ENCODE data around the gene KLHL2. TPM values are rescaled to one million over a fixed set of nuclear protein-coding genes. Genes with fewer than 3 reads are reported as not detected.

The KLHL2 gene
- total and polyA plus RNA-seq, 2 of the 13 experiments (the other 11 are each of a cell fraction or from before 2014, with no cell fraction given) = 9.2 to 17.6 TPM

DNA sequence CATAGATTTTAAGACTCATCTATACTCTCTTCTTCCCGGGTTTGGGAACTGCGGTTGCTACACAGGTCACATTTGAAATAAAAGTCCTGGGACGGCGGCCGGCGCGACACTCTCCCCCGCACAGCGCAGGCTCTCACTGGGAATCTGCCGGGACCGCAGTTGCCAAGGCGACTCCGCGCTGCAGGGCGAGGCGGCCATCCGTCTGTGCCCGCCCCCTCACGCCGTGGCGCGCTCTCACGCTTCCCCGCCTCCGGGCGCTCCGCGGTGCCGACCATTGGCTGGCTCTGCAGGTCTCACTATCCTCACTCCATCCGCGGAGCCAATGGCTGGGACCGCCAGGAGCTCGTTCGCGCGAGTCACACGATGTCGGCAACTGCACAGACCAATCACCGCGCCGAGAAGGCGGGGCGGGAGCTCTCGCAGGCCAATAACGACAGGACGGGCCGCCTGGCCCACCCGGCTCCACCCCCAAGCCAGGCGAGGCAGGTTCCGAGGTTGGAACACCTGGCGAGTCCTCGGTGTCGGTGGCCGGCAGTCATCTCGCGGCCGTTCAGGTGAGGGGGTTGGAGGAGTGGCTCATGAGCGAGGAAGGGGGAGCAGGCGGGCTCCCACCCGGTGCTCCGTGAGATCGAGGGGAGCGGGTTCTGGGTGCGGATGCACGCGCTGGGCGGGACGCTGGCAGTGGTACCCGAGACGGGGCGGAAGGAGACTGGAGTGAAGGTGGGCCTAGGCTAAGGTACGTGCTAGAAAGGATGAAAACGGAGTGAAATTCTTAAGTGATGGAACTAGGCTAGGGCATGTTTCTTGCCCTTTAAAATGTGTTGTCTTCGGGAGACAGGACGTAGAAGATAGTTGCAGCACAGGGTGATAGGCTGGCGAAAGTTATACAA, 120.1 kb downstream of the KLHL2 start, which contains the start of gene MSMO1 (continued):
- TF ChIP-seq ZNF260 (CRISPR knock-in tag; IDR thresholded peaks at IDR 0.05; ENCODE audit: borderline replicate concordance, low read depth) = no peak
- TF ChIP-seq RXRB (CRISPR knock-in tag; IDR thresholded peaks at IDR 0.05; ENCODE audit: borderline replicate concordance) = peak; percentile 23; the same call in 1 of the 2 replicates
- no peak for TF ChIP-seq FIP1L1 (IDR thresholded peaks at IDR 0.05; ENCODE audit: borderline replicate concordance, insufficient read depth, low read depth, low read length)
- peak; percentile 68 for TF ChIP-seq HOXA3 (CRISPR knock-in tag; IDR thresholded peaks at IDR 0.05)
- peak; percentile 92 for TF ChIP-seq DMAP1 (CRISPR knock-in tag; IDR thresholded peaks at IDR 0.05)
- TF ChIP-seq, protein P1, sequence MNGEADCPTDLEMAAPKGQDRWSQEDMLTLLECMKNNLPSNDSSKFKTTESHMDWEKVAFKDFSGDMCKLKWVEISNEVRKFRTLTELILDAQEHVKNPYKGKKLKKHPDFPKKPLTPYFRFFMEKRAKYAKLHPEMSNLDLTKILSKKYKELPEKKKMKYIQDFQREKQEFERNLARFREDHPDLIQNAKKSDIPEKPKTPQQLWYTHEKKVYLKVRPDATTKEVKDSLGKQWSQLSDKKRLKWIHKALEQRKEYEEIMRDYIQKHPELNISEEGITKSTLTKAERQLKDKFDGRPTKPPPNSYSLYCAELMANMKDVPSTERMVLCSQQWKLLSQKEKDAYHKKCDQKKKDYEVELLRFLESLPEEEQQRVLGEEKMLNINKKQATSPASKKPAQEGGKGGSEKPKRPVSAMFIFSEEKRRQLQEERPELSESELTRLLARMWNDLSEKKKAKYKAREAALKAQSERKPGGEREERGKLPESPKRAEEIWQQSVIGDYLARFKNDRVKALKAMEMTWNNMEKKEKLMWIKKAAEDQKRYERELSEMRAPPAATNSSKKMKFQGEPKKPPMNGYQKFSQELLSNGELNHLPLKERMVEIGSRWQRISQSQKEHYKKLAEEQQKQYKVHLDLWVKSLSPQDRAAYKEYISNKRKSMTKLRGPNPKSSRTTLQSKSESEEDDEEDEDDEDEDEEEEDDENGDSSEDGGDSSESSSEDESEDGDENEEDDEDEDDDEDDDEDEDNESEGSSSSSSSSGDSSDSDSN (CRISPR knock-in tag; IDR thresholded peaks at IDR 0.05) = peak; percentile 64
- TF ChIP-seq, protein P2, sequence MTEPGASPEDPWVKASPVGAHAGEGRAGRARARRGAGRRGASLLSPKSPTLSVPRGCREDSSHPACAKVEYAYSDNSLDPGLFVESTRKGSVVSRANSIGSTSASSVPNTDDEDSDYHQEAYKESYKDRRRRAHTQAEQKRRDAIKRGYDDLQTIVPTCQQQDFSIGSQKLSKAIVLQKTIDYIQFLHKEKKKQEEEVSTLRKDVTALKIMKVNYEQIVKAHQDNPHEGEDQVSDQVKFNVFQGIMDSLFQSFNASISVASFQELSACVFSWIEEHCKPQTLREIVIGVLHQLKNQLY (CRISPR knock-in tag; IDR thresholded peaks at IDR 0.05) = no peak
- TF ChIP-seq, protein P3, sequence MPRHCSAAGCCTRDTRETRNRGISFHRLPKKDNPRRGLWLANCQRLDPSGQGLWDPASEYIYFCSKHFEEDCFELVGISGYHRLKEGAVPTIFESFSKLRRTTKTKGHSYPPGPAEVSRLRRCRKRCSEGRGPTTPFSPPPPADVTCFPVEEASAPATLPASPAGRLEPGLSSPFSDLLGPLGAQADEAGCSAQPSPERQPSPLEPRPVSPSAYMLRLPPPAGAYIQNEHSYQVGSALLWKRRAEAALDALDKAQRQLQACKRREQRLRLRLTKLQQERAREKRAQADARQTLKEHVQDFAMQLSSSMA (CRISPR knock-in tag; IDR thresholded peaks at IDR 0.05) = peak; percentile 79; the same call in 1 of the 2 replicates
- no peak for TF ChIP-seq ZNF749 (CRISPR knock-in tag; IDR thresholded peaks at IDR 0.05; ENCODE audit: borderline replicate concordance)
- TF ChIP-seq, protein P4, sequence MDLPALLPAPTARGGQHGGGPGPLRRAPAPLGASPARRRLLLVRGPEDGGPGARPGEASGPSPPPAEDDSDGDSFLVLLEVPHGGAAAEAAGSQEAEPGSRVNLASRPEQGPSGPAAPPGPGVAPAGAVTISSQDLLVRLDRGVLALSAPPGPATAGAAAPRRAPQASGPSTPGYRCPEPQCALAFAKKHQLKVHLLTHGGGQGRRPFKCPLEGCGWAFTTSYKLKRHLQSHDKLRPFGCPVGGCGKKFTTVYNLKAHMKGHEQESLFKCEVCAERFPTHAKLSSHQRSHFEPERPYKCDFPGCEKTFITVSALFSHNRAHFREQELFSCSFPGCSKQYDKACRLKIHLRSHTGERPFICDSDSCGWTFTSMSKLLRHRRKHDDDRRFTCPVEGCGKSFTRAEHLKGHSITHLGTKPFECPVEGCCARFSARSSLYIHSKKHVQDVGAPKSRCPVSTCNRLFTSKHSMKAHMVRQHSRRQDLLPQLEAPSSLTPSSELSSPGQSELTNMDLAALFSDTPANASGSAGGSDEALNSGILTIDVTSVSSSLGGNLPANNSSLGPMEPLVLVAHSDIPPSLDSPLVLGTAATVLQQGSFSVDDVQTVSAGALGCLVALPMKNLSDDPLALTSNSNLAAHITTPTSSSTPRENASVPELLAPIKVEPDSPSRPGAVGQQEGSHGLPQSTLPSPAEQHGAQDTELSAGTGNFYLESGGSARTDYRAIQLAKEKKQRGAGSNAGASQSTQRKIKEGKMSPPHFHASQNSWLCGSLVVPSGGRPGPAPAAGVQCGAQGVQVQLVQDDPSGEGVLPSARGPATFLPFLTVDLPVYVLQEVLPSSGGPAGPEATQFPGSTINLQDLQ (CRISPR knock-in tag; IDR thresholded peaks at IDR 0.05) = no peak; the same call in 1 of the 2 replicates
- TF ChIP-seq CHD4 (IDR thresholded peaks at IDR 0.05; ENCODE audit: borderline replicate concordance, low read length) = no peak
- TF ChIP-seq HDAC6 (IDR thresholded peaks at IDR 0.05; ENCODE audit: low read depth, low read length) = no peak
- TF ChIP-seq, protein P5, sequence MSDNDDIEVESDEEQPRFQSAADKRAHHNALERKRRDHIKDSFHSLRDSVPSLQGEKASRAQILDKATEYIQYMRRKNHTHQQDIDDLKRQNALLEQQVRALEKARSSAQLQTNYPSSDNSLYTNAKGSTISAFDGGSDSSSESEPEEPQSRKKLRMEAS (IDR thresholded peaks at IDR 0.05) = peak; percentile 61
- TF ChIP-seq PRMT3 (CRISPR knock-in tag; IDR thresholded peaks at IDR 0.05; ENCODE audit: borderline replicate concordance, low read depth) = no peak
- TF ChIP-seq HDAC1 (CRISPR knock-in tag; IDR thresholded peaks at IDR 0.05) = peak; percentile 79; the same call in 1 of the 2 replicates
- TF ChIP-seq, protein P6, sequence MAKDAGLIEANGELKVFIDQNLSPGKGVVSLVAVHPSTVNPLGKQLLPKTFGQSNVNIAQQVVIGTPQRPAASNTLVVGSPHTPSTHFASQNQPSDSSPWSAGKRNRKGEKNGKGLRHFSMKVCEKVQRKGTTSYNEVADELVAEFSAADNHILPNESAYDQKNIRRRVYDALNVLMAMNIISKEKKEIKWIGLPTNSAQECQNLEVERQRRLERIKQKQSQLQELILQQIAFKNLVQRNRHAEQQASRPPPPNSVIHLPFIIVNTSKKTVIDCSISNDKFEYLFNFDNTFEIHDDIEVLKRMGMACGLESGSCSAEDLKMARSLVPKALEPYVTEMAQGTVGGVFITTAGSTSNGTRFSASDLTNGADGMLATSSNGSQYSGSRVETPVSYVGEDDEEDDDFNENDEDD (CRISPR knock-in tag; IDR thresholded peaks at IDR 0.05; ENCODE audit: borderline replicate concordance) = peak; percentile 77
- no peak for TF ChIP-seq RORA (CRISPR knock-in tag; IDR thresholded peaks at IDR 0.05)
- peak; percentile 100 for TF ChIP-seq SP4 (CRISPR knock-in tag; IDR thresholded peaks at IDR 0.05)
- peak; percentile 100 for TF ChIP-seq NAIF1 (CRISPR knock-in tag; IDR thresholded peaks at IDR 0.05; ENCODE audit: borderline replicate concordance)
- no peak for TF ChIP-seq SRSF9 (IDR thresholded peaks at IDR 0.05; ENCODE audit: borderline replicate concordance, insufficient read depth, low read depth, low read length, poor library complexity, severe bottlenecking)
